GM23338 (cell line): ENCODE data around the gene RNF41. TPM values are rescaled to one million over a fixed set of nuclear protein-coding genes. Genes with fewer than 3 reads are reported as not detected.

Experiments used
- ATAC-seq: fragments of 200-7000 bp; cut with Tn5 transposase; 3 replicates; pipeline ENCODE4 v1.9.1; 2020
- DNase-seq: peaks from one replicate; pipeline ENCODE4 v3.0.0-alpha.2; 2015; ENCODE audit warnings: low spot score
- H2AFZ ChIP-seq: fragments of 200-600 bp; sonication (generic); 2 replicates; pipeline ENCODE4 v1.8.0; 2016; ENCODE audit warnings: antibody characterized with exemption, mild to moderate bottlenecking, moderate library complexity
- H3F3A ChIP-seq: fragments of 200-600 bp; sonication (generic); replicated peaks from 2 replicates; pipeline ENCODE4 v1.8.0; 2017; ENCODE audit warnings: antibody characterized with exemption, mixed run types, low read depth
- H3K27ac ChIP-seq: fragments of 200-600 bp; sonication (generic); 2 replicates; pipeline ENCODE4 v1.6.1; 2016; ENCODE audit warnings: low read depth
- H3K27me3 ChIP-seq: fragments of 200-600 bp; sonication (generic); 2 replicates; pipeline ENCODE4 v1.8.0; 2016; ENCODE audit warnings: mild to moderate bottlenecking, mixed run types, moderate library complexity; ENCODE audit not compliant: insufficient read depth
- H3K36me3 ChIP-seq: fragments of 200-600 bp; sonication (generic); 2 replicates; pipeline ENCODE4 v1.8.0; 2016; ENCODE audit warnings: mild to moderate bottlenecking; ENCODE audit not compliant: insufficient read depth
- H3K4me1 ChIP-seq: fragments of 200-600 bp; sonication (generic); 2 replicates; pipeline ENCODE4 v1.8.0; 2016; ENCODE audit warnings: mild to moderate bottlenecking, moderate library complexity; ENCODE audit not compliant: insufficient read depth
- H3K4me2 ChIP-seq: fragments of 200-600 bp; sonication (generic); 2 replicates; pipeline ENCODE4 v1.7.1; 2017; ENCODE audit warnings: mixed run types
- H3K4me3 ChIP-seq: fragments of 200-600 bp; sonication (generic); 2 replicates; pipeline ENCODE4 v1.6.1; 2016; ENCODE audit warnings: mixed run types
- H3K79me2 ChIP-seq: fragments of 200-600 bp; sonication (generic); replicated peaks from 2 replicates; pipeline ENCODE4 v1.8.0; 2017; ENCODE audit warnings: mild to moderate bottlenecking; ENCODE audit not compliant: insufficient read depth
- H3K9me2 ChIP-seq: fragments of 200-600 bp; sonication (generic); 2 replicates; pipeline ENCODE4 v1.8.0; 2017; ENCODE audit not compliant: insufficient read depth
- H4K20me1 ChIP-seq: fragments of 200-600 bp; sonication (generic); replicated peaks from 2 replicates; pipeline ENCODE4 v1.8.0; 2017; ENCODE audit warnings: mild to moderate bottlenecking; ENCODE audit not compliant: insufficient read depth
- H3K27ac Mint-ChIP-seq: 2 replicates; pipeline ENCODE4 v1.8.0; 2020; ENCODE audit warnings: inconsistent platforms, mild to moderate bottlenecking, moderate library complexity, mixed read lengths
- H3K27me3 Mint-ChIP-seq: 3 replicates; pipeline ENCODE4 v1.8.0; 2022; ENCODE audit warnings: low read depth, mild to moderate bottlenecking, moderate library complexity, mixed read lengths, inconsistent platforms; ENCODE audit not compliant: insufficient read depth, poor library complexity
- H3K36me3 Mint-ChIP-seq: 3 replicates; pipeline ENCODE4 v1.8.0; 2021; ENCODE audit warnings: low read depth, mild to moderate bottlenecking, inconsistent platforms, moderate library complexity, mixed read lengths
- H3K4me1 Mint-ChIP-seq: 3 replicates; pipeline ENCODE4 v1.8.0; 2020; ENCODE audit warnings: mild to moderate bottlenecking, inconsistent platforms, mixed read lengths
- H3K4me3 Mint-ChIP-seq: 3 replicates; pipeline ENCODE4 v1.8.0; 2021; ENCODE audit warnings: moderate library complexity, mild to moderate bottlenecking, inconsistent platforms, mixed read lengths
- H3K9me3 Mint-ChIP-seq: 3 replicates; pipeline ENCODE4 v1.8.0; 2020; ENCODE audit warnings: moderate library complexity, mild to moderate bottlenecking, inconsistent platforms, mixed read lengths
- REST ChIP-seq: IDR thresholded peaks from one replicate; pipeline ENCODE4 v1.6.1; 2018; ENCODE audit warnings: antibody characterized with exemption; ENCODE audit not compliant: unreplicated experiment
- STAT1 ChIP-seq: IDR thresholded peaks from one replicate; pipeline ENCODE4 v1.6.1; 2016; ENCODE audit warnings: antibody characterized with exemption; ENCODE audit not compliant: unreplicated experiment
- ZNF462 ChIP-seq: fragments of 250-450 bp; sonication (Bioruptor Pico); IDR thresholded peaks from 2 replicates; pipeline ENCODE4 v1.5.0; 2020; ENCODE audit warnings: mild to moderate bottlenecking, moderate library complexity
- polyA plus RNA-seq: library from polyadenylated mRNA; unstranded; fragments of >200 nt; fragmentation: Nextera tagmentation; extraction: Ambion mirVana; gene quantifications from 2 replicates; pipeline ENCODE4 v1.2.1, GENCODE V29; 2016
- total RNA-seq: library from RNA; depleted of rRNA; stranded (reverse); fragments of >200 nt; shearing (Covaris generic); gene quantifications from 2 replicates; pipeline ENCODE4 v1.2.3, GENCODE V29; 2014

RNF41 gene
- total and polyA plus RNA-seq, 2 experiments from 2014 or later: 15.3 to 77.1 TPM

- Histone ChIP-seq H3F3A (0 out of 2 replicates have a peak, but pooled peaks cover 3% of the 10 kb centered on the region), H3K36me3 (no peaks in the 10 kb centered on the region), H4K20me1 (no peaks in the 10 kb centered on the region), H3K9me2 (no peaks in the 10 kb centered on the region), H3K27me3 (peaks cover 5% of the 10 kb centered on the region; the same call in 1 of the 2 replicates), H3K4me1 (peaks cover 8% of the 10 kb centered on the region), H3K4me3 (no peak overlapping the region), H2AFZ (no peak overlapping the region), H3K27ac (no peak overlapping the region), H3K4me2 (no peak overlapping the region), H3K79me2 (no peaks in the 10 kb centered on the region)
- TF ChIP-seq ZNF462 (CRISPR knock-in tag): no peak
- Mint-ChIP-seq H3K27me3 (no peaks in the 10 kb centered on the region), H3K4me3 (no peak overlapping the region), H3K36me3 (peaks cover 8% of the 10 kb centered on the region; the same call in 1 of the 3 replicates), H3K27ac (no peak overlapping the region), H3K4me1 (peaks cover 21% of the 10 kb centered on the region), H3K9me3 (no peaks in the 10 kb centered on the region)
- DNase-seq (no peak), ATAC-seq (no peak)
These were observed 7.4 kb upstream of the RNF41 start for GRCh38 chr12:56229082-56229481.

GRCh38 chr12:56224954-56225353 is 3.2 kb upstream of the RNF41 start:
- H3K27ac Mint-ChIP-seq: no peak overlapping the region
- no peaks in the 10 kb centered on the region for H3K36me3 ChIP-seq
- peaks cover 35% of the 10 kb centered on the region for H3K4me1 Mint-ChIP-seq
- peak overlapping the region; percentile 93 for H3K4me2 ChIP-seq
- peaks cover 13% of the 10 kb centered on the region for H3K79me2 ChIP-seq
- ATAC-seq (no peak), DNase-seq (no peak)
- peaks cover 30% of the 10 kb centered on the region for H3K4me1 ChIP-seq
- peak overlapping the region; percentile 86; the same call in 1 of the 2 replicates for H2AFZ ChIP-seq
- H3K27me3 ChIP-seq: no peaks in the 10 kb centered on the region
- H3K9me3 Mint-ChIP-seq: no peaks in the 10 kb centered on the region
- peaks cover 5% of the 10 kb centered on the region for H3K27me3 Mint-ChIP-seq
- peak overlapping the region; percentile 68 for H3K4me3 ChIP-seq
- peak overlapping the region; percentile 93 for H3K4me3 Mint-ChIP-seq
- TF ChIP-seq REST: peak; percentile 71
- no peak for TF ChIP-seq STAT1
- peaks cover 20% of the 10 kb centered on the region; the same call in 1 of the 2 replicates for H3F3A ChIP-seq
- H3K36me3 Mint-ChIP-seq: peaks cover 12% of the 10 kb centered on the region; the same call in 2 of the 3 replicates
- H3K9me2 ChIP-seq: no peaks in the 10 kb centered on the region
- no peak overlapping the region for H3K27ac ChIP-seq
- H4K20me1 ChIP-seq: no peaks in the 10 kb centered on the region
